HepG2 (cell line): ENCODE measurements around the gene ZNF680. TPM values are rescaled to one million over a fixed set of nuclear protein-coding genes. Genes with fewer than 3 reads are reported as not detected.
A peak's percentile ranks its signal among the peaks of the same experiment; 100 is the strongest.
"Not testable (repeated sequence)": the region's sequence is repeated elsewhere in the genome, so short reads cannot be mapped to it uniquely, and the experiment has no call there.

ENCODE experiments used
- ATAC-seq: fragments of 200-7000 bp; cut with Tn5 transposase; 3 replicates; pipeline ENCODE4 v1.9.1; 2020; ENCODE audit warnings: mild to moderate bottlenecking, moderate library complexity
- BruUV-seq: library from RNA; stranded (reverse); fragments of 400-500 nt; replicated peaks from 2 replicates; lab custom pipeline; 2021; lab: Mats Ljungman, UMichigan
- CTCF ChIA-PET: fragments of 300-600 bp; formaldehyde crosslinking; extraction: SDS; loops from one replicate; lab custom pipeline; 2021; ENCODE audit warnings: low total read pairs, inconsistent platforms, low intra/inter-chr PET ratio; lab: Yijun Ruan, JAX
- POLR2A ChIA-PET: fragments of 350-600 bp; sonication (Branson Sonifier 250); formaldehyde crosslinking; loops from one replicate; lab custom pipeline; 2020; ENCODE audit warnings: antibody characterized with exemption, inconsistent platforms; lab: Yijun Ruan, JAX
- DNase-seq: peaks from one replicate; pipeline ENCODE4 v3.0.0-alpha.2; 2015; ENCODE audit warnings: low spot score
- FAIRE-seq: peaks from 3 replicates; lab custom pipeline; 2011; peaks lifted over from hg19 to GRCh38; lab: Jason Lieb, UNC
- H2AFZ ChIP-seq: one replicate; pipeline ENCODE4 v1.6.1; 2011; ENCODE audit warnings: low read length, inconsistent platforms
- H3K27ac ChIP-seq: fragments of 300-600 bp; 3 replicates; pipeline ENCODE4 v1.8.0; 2011; ENCODE audit warnings: mixed run types, mild to moderate bottlenecking, mixed read lengths, low read length, inconsistent platforms; ENCODE audit not compliant: insufficient read depth; ENCODE audit errors: extremely low read length
- H3K27me3 ChIP-seq, 2 experiments: fragments of 200-600 bp in 1 of 2; 2 replicates in 1 of 2; 3 replicates in 1 of 2; pipeline versions ENCODE4 v1.6.0 to v1.8.0; 2011; ENCODE audit warnings: low read length in 2 of 2, mild to moderate bottlenecking in 2 of 2, moderate library complexity in 2 of 2, inconsistent platforms in 1 of 2; ENCODE audit not compliant: insufficient read depth in 2 of 2, control insufficient read depth in 1 of 2
- H3K36me3 ChIP-seq, 2 experiments: fragments of 200-600 bp in 1 of 2; replicated peaks in 1 of 2; 2 replicates in 1 of 2; 3 replicates in 1 of 2; pipeline versions ENCODE4 v1.5.1 to v1.8.0; 2011; ENCODE audit warnings: low read length in 2 of 2, inconsistent platforms in 1 of 2; ENCODE audit not compliant: insufficient read depth in 2 of 2, control insufficient read depth in 1 of 2
- H3K4me1 ChIP-seq: 2 replicates; pipeline ENCODE4 v1.5.1; 2012; ENCODE audit warnings: low read length, inconsistent platforms; ENCODE audit not compliant: insufficient read depth
- H3K4me2 ChIP-seq: 2 replicates; pipeline ENCODE4 v1.6.0; 2011; ENCODE audit warnings: low read depth, low read length, inconsistent platforms
- H3K4me3 ChIP-seq, 3 experiments: fragments of 200-600 bp in 1 of 3; sonication (generic), shearing (Covaris generic) in 1 of 3; replicated peaks in 1 of 3; 2 replicates each; pipeline ENCODE4 v1.5.1; 2011 to 2016; ENCODE audit warnings: low read length in 3 of 3, inconsistent platforms in 2 of 3, low read depth in 2 of 3, mild to moderate bottlenecking in 2 of 3, control low read depth in 1 of 3, mixed read lengths in 1 of 3; ENCODE audit not compliant: insufficient read depth in 1 of 3
- H3K79me2 ChIP-seq: one replicate; pipeline ENCODE4 v1.6.1; 2011; ENCODE audit warnings: low read length, inconsistent platforms; ENCODE audit not compliant: insufficient read depth
- H3K9ac ChIP-seq: 2 replicates; pipeline ENCODE4 v1.6.0; 2011; ENCODE audit warnings: mild to moderate bottlenecking, low read depth, low read length, inconsistent platforms; ENCODE audit not compliant: insufficient read depth
- H3K9me3 ChIP-seq: 2 replicates; pipeline ENCODE4 v1.5.1; 2012; ENCODE audit warnings: mild to moderate bottlenecking, low read length
- H4K20me1 ChIP-seq: 2 replicates; pipeline ENCODE4 v1.6.0; 2011; ENCODE audit warnings: inconsistent platforms, mild to moderate bottlenecking, low read length, moderate library complexity; ENCODE audit not compliant: insufficient read depth
- NFYB ChIP-seq: sonication (generic); formaldehyde crosslinking; IDR thresholded peaks from 2 replicates; pipeline ENCODE4 v1.4.0; 2020; ENCODE audit warnings: missing genetic modification reagents
- SUZ12 ChIP-seq: fragments of 150-350 bp; IDR thresholded peaks from 2 replicates; pipeline ENCODE4 v1.6.1; 2014; ENCODE audit warnings: low read depth, low read length
- WGBS: methylation state at CpG from one replicate; pipeline ENCODE4 v1.1.6; 2017; ENCODE audit warnings: low lambda C conversion rate; 5-methylcytosine and 5-hydroxymethylcytosine counted together
- in situ Hi-C: cut with HindIII; loops from 2 replicates; pipeline ENCODE4 v1.10.0; 2017; ENCODE audit warnings: low pct_unique_long_range_greater_than_20kb; ENCODE audit not compliant: extremely low pct_ligation_motif_present
- intact Hi-C: fragments of 100-400 bp; cut with micrococcal nuclease; formaldehyde crosslinking; loops from one replicate; pipeline ENCODE4 v1.10.0; 2022; ENCODE audit not compliant: unreplicated experiment
- polyA plus RNA-seq, 8 experiments: library from polyadenylated mRNA; depleted of rRNA in 3 of 8; stranded (reverse) in 7 of 8; unstranded in 1 of 8; fragments of >200 nt; fragmentation: Illumina TruSeq in 4 of 8; extraction: Trizol in 4 of 8; gene quantifications; 2 replicates each; pipeline versions ENCODE4 v1.2.1 to v1.2.3, GENCODE V29; 2011 to 2016; ENCODE audit warnings: low read depth in 4 of 8, missing spikeins in 1 of 8, mixed read lengths in 1 of 8; ENCODE audit not compliant: insufficient read depth in 1 of 8
- total RNA-seq, 5 experiments: library from RNA; depleted of rRNA; stranded (reverse); fragments of >200 nt; fragmentation: Illumina TruSeq; extraction: Trizol; gene quantifications; 2 replicates each; pipeline ENCODE4 v1.2.3, GENCODE V29; 2016; ENCODE audit warnings: low read depth in 1 of 5

ZNF680 gene
- total and polyA plus RNA-seq, 2 of the 13 experiments (the other 11 are each of a cell fraction or from before 2014, with no cell fraction given) = 2.1 to 12.4 TPM

- in situ Hi-C loops = no loop called here
- Histone ChIP-seq H3K79me2 (no peaks in the 10 kb centered on the region), H3K4me1 (no peaks in the 10 kb centered on the region), H2AFZ (no peak overlapping the region), H3K27me3 (peaks cover 0 to under 1% of the 10 kb centered on the region in 2 experiments; a peak in 2 of 5 replicates), H3K4me3 (no peak overlapping the region), H3K27ac (no peak overlapping the region), H4K20me1 (no peaks in the 10 kb centered on the region), H3K9ac (no peak overlapping the region)
- DNase-seq (no peak), ATAC-seq (peak; percentile 32; the same call in 2 of the 3 replicates), FAIRE-seq (no peak)
- intact Hi-C loops = no loop called here
- BruUV-seq = no TSS peak
- CTCF ChIA-PET = no interaction called here
- POLR2A ChIA-PET = no interaction called here
- 62% methylated on average over 16 of the region's 20 CpGs for WGBS
- TF ChIP-seq NFYB (CRISPR knock-in tag) = peak; percentile 57
- no peak for TF ChIP-seq SUZ12
- TF ChIP-seq, all 625 proteins: peak for 1
- Histone ChIP-seq H3K4me2 (no peak overlapping the region), H3K9me3 (no peaks in the 10 kb centered on the region), H3K36me3 (no peaks in the 10 kb centered on the region)
Observed at GRCh38 chr7:64574540-64575099, 11.7 kb upstream of the ZNF680 start.

- Histone ChIP-seq H3K4me3 (peak overlapping the region in 2 of 3 experiments; percentile 31 to 37; a peak in 3 of 6 replicates), H3K4me2 (peak overlapping the region; percentile 63)
- POLR2A ChIA-PET, H3K9me3 ChIP-seq, FAIRE-seq, H3K27ac ChIP-seq, H3K79me2 ChIP-seq, H3K9ac ChIP-seq, H4K20me1 ChIP-seq, H2AFZ ChIP-seq, BruUV-seq, DNase-seq, H3K36me3 ChIP-seq, in situ Hi-C loops, H3K4me1 ChIP-seq, intact Hi-C loops, H3K27me3 ChIP-seq, CTCF ChIA-PET: not testable (repeated sequence)
- ATAC-seq = peak; percentile 69
- 50% methylated on average over 29 of the region's 30 CpGs for WGBS
Observed at GRCh38 chr7:64570284-64570605, 7.4 kb upstream of the ZNF680 start.
